GM20000 (cell line): ENCODE data around the gene GCAT.
A peak's percentile ranks its signal among the peaks of the same experiment; 100 is the strongest.

Experiments used
- DNase-seq: peaks from one replicate; pipeline ENCODE4 v3.0.0; 2012; ENCODE audit warnings: low spot score
- CTCF ChIP-seq: IDR thresholded peaks from 2 replicates; pipeline ENCODE4 v1.5.1; 2012; ENCODE audit warnings: mild to moderate bottlenecking, control low read depth; ENCODE audit errors: extremely low read depth, missing control alignments

The GCAT gene

DNA sequence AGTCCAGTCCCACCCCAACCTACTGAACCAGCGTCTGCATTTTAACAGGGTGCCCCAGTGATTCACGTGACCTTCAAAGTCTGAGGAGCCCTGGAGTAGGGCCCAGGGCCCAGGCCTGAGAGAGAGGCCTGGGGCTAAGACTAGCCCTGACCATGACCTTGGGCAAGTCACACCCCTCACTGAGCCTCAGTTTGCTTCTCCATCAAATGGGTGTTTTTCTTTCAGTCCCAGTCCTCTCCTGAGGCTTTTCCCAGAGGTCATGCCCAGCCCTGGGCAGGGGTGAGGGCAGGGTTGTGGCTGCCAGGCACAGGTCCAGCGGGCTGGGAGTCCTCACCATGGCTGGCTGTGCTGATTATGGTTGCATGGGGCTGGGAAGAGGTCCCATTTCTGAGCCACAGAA, 33.0 kb upstream of the GCAT start:
- DNase-seq: no peak
- no peak for TF ChIP-seq CTCF

DNA sequence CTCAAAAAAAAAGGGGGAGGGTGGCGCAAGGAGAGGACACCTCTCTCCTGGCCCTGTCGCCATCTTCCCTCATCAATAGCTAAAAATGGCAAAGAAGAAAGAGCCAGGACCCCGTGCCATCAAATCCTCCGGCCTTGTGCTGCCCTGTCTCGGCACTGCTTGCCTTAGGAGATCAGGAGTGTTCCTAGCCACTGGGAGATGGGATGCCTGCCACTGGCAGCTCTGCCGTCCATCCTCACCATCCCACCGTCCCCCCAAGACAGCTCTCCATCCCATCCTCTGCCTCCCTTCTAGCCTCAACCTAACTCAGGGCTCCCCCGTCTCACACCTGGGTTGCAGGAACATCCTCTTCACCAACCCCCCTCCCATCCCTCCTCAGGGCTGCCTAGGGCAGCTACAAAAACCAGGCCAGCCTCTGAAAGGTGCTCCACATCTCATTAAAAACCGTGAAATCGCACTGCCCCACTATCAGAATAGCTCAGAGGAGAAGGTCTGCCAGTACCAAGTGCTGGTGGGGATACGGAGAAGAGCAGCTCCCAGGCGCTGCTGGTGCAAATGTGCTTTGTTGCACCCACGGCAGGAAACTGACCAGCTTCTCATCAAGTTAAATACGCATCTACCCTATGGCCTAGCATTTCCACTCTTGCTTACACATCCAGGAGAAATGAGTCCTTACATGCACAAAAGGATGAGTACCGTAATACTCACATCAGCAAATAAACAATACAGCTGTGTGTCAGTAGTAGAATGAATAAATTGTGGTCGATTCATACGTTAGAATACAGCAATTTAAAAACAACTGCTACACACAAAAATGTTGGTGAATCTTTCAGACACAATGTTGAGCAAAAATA, 31.7 kb upstream of the GCAT start:
- DNase-seq: no peak
- TF ChIP-seq CTCF: no peak

- DNase-seq: no peak
- TF ChIP-seq CTCF: no peak
These were observed 31.1 kb upstream of the GCAT start for GRCh38 chr22:37776639-37777005.

DNA sequence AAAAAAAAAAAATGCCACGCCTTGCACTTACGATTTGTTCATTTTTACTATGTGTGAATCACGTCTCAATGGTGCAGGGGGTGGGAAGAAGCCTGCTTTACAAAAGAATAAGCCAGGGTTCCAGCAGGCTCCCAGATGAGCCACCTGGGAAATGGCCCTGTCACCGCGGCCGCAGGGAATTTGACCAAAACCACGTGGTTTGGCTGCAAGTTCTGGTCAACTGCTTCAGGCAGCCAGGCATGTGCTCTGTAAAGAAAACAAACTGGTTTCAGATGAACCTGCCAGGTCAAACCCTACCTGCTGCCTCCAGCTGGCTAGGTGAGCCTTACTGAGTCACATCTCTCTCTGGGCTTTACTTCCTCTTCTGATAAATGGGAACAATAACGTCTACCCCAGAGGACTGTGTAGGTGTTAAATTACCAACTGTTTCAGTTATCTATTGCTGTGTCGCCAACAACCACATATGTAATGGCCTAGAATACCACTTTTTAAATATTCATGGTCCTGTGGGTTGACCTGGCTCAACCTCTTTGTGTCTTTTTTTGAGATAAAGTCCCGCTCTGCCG, 30.5 kb upstream of the GCAT start:
- DNase-seq: peak; percentile 79
- no peak for TF ChIP-seq CTCF

- no peak for TF ChIP-seq CTCF
- no peak for DNase-seq
These were observed 29.2 kb upstream of the GCAT start for GRCh38 chr22:37778370-37779009.

- TF ChIP-seq CTCF: no peak
- no peak for DNase-seq
These were observed 26.2 kb upstream of the GCAT start for GRCh38 chr22:37781434-37782059.
